ENCODE results near the gene RNF224. TPM values are rescaled to one million over a fixed set of nuclear protein-coding genes. Genes with fewer than 3 reads are reported as not detected.

Gene RNF224
- total RNA-seq, 1 experiment from 2014 or later, result 0.30 TPM

GRCh38 chr9:137231372-137232039, 4.2 kb downstream of the RNF224 start:
- DNase-seq (ENCODE audit: low read depth, low spot score), result no peak
- ChIA-PET POLR2A (no interaction called here), RAD21 (ENCODE audit: low non-redundant PET in 1 of 2, low total read pairs in 2 of 2, uncharacterized antibody in 2 of 2, unreplicated experiment in 2 of 2) (no interaction called here), CTCF (no interaction called here)
- Histone ChIP-seq H3K4me2 (ENCODE audit: low read length) (no peak overlapping the region), H3K9ac (ENCODE audit: low read length) (no peak overlapping the region), H2AFZ (ENCODE audit: low read depth, low read length, poor library complexity, severe bottlenecking) (no peak overlapping the region), H3K27me3 (ENCODE audit: insufficient read depth, low read length) (no peaks in the 10 kb centered on the region), H3K4me3 (replicated peaks in 1 of 2; ENCODE audit: low read depth in 1 of 2, low read length in 2 of 2) (no peak overlapping the region), H3K27ac (ENCODE audit: low read depth, low read length) (no peak overlapping the region), H4K20me1 (ENCODE audit: insufficient read depth) (no peaks in the 10 kb centered on the region), H3K9me2 (ENCODE audit: insufficient read depth) (no peaks in the 10 kb centered on the region), H3K79me2 (ENCODE audit: insufficient read depth, low read length) (no peaks in the 10 kb centered on the region), H3K36me3 (ENCODE audit: control insufficient read depth in 1 of 2, insufficient read depth in 2 of 2, low read length in 2 of 2) (no peaks in the 10 kb centered on the region), H3K4me1 (ENCODE audit: control insufficient read depth in 1 of 2, insufficient read depth in 2 of 2, low read length in 2 of 2) (peaks cover 20 to 37% of the 10 kb centered on the region in 2 experiments), H3K9me3 (ENCODE audit: control insufficient read depth in 1 of 2, insufficient read depth in 1 of 2, low read depth in 1 of 2, low read length in 2 of 2) (no peaks in the 10 kb centered on the region)
- TF ChIP-seq ATF3 (IDR thresholded peaks at IDR 0.05), result no peak
- BruUV-seq (replicated peaks), result no TSS peak
- intact Hi-C loops (cut with micrococcal nuclease), result no loop called here
- ATAC-seq, result no peak

GRCh38 chr9:137232101-137232500, 4.8 kb downstream of the RNF224 start:
- H3K9ac ChIP-seq (ENCODE audit: low read length), result no peak overlapping the region

More at GRCh38 chr9:137232101-137232500, 4.8 kb downstream of the RNF224 start:
- BruUV-seq (replicated peaks), result no TSS peak
- no peaks in the 10 kb centered on the region for H4K20me1 ChIP-seq (ENCODE audit: insufficient read depth)
- no peak overlapping the region for H3K4me3 ChIP-seq (replicated peaks in 1 of 2; ENCODE audit: low read depth in 1 of 2, low read length in 2 of 2)
- H3K27ac ChIP-seq (ENCODE audit: low read depth, low read length), result no peak overlapping the region
- H3K4me2 ChIP-seq (ENCODE audit: low read length), result no peak overlapping the region
- ChIA-PET CTCF (no interaction called here), POLR2A (no interaction called here), RAD21 (ENCODE audit: low non-redundant PET in 1 of 2, low total read pairs in 2 of 2, uncharacterized antibody in 2 of 2, unreplicated experiment in 2 of 2) (no interaction called here)
- H3K9me2 ChIP-seq (ENCODE audit: insufficient read depth), result no peaks in the 10 kb centered on the region
- no peaks in the 10 kb centered on the region for H3K27me3 ChIP-seq (ENCODE audit: insufficient read depth, low read length)
- DNase-seq (ENCODE audit: low read depth, low spot score), result no peak
- no peaks in the 10 kb centered on the region for H3K79me2 ChIP-seq (ENCODE audit: insufficient read depth, low read length)
- peaks cover 20 to 37% of the 10 kb centered on the region in 2 experiments for H3K4me1 ChIP-seq (ENCODE audit: control insufficient read depth in 1 of 2, insufficient read depth in 2 of 2, low read length in 2 of 2)
- H3K36me3 ChIP-seq (ENCODE audit: control insufficient read depth in 1 of 2, insufficient read depth in 2 of 2, low read length in 2 of 2), result no peaks in the 10 kb centered on the region
- H2AFZ ChIP-seq (ENCODE audit: low read depth, low read length, poor library complexity, severe bottlenecking), result no peak overlapping the region
- no peak for TF ChIP-seq ZNF274 (IDR thresholded peaks at IDR 0.05; ENCODE audit: low read depth, low read length)
- TF ChIP-seq CEBPB (IDR thresholded peaks at IDR 0.05; ENCODE audit: low read depth), result no peak
- TF ChIP-seq EZH2 (IDR thresholded peaks at IDR 0.05), result no peak
- no peak for TF ChIP-seq FOSL1 (IDR thresholded peaks at IDR 0.05; ENCODE audit: low read depth)
- TF ChIP-seq ELF1 (IDR thresholded peaks at IDR 0.05; ENCODE audit: borderline replicate concordance, low read depth), result no peak
- TF ChIP-seq SIN3A (IDR thresholded peaks at IDR 0.05; ENCODE audit: low read depth), result no peak
- TF ChIP-seq RAD21 (IDR thresholded peaks at IDR 0.05; ENCODE audit: low read depth), result no peak
- no peak for TF ChIP-seq POLR2AphosphoS5 (IDR thresholded peaks at IDR 0.05; ENCODE audit: low read depth, low read length)
- TF ChIP-seq ATF3 (IDR thresholded peaks at IDR 0.05), result no peak
- no peak for TF ChIP-seq EZH2phosphoT487 (IDR thresholded peaks at IDR 0.05; ENCODE audit: borderline replicate concordance)
- TF ChIP-seq EGR1 (IDR thresholded peaks at IDR 0.05; ENCODE audit: low read depth), result no peak
- no peak for TF ChIP-seq YY1 (IDR thresholded peaks at IDR 0.05; ENCODE audit: extremely low read depth, insufficient replicate concordance, low read depth, low read length)
- TF ChIP-seq CTCF (IDR thresholded peaks at IDR 0.05 in 2 of 3, conservative IDR thresholded peaks at IDR 0.05 in 1 of 3; ENCODE audit: borderline replicate concordance in 1 of 3, insufficient read depth in 1 of 3, low read depth in 2 of 3, low read length in 2 of 3), result no peak
- no peak for TF ChIP-seq JUND (IDR thresholded peaks at IDR 0.05)
- intact Hi-C loops (cut with micrococcal nuclease), result no loop called here
- no peak for ATAC-seq
- H3K9me3 ChIP-seq (ENCODE audit: control insufficient read depth in 1 of 2, insufficient read depth in 1 of 2, low read depth in 1 of 2, low read length in 2 of 2), result no peaks in the 10 kb centered on the region

Data from HCT116 (cell line).